WTC11 (cell line): ENCODE data around the gene PSMA7. TPM values are rescaled to one million over a fixed set of nuclear protein-coding genes. Genes with fewer than 3 reads are reported as not detected.
A peak's percentile ranks its signal among the peaks of the same experiment; 100 is the strongest.

Experiments
- ATAC-seq: fragments of 200-7000 bp; cut with Tn5 transposase; 2 replicates; pipeline ENCODE4 v1.10.0; 2021; ENCODE audit warnings: mild to moderate bottlenecking, moderate library complexity
- CTCF ChIA-PET: fragments of 300-600 bp; sonication (Branson Sonifier 250); formaldehyde crosslinking; loops from one replicate; lab custom pipeline; 2021; ENCODE audit warnings: antibody characterized with exemption; lab: Charles Lee
- POLR2A ChIA-PET: fragments of 350-600 bp; sonication (Branson Sonifier 250); formaldehyde crosslinking; loops from one replicate; lab custom pipeline; 2021; ENCODE audit warnings: antibody characterized with exemption; lab: Charles Lee
- DNase-seq: peaks from one replicate; pipeline ENCODE4 v3.0.0; 2021; ENCODE audit warnings: low spot score
- H3K27ac Mint-ChIP-seq: 2 replicates; pipeline ENCODE4 v1.8.0; 2021; ENCODE audit warnings: mixed read lengths
- H3K27me3 Mint-ChIP-seq: 2 replicates; pipeline ENCODE4 v1.8.0; 2021; ENCODE audit warnings: low read depth, mild to moderate bottlenecking, moderate library complexity, mixed read lengths
- H3K36me3 Mint-ChIP-seq: 2 replicates; pipeline ENCODE4 v1.8.0; 2021; ENCODE audit warnings: mixed read lengths
- H3K4me1 Mint-ChIP-seq: 2 replicates; pipeline ENCODE4 v1.8.0; 2022; ENCODE audit warnings: mixed read lengths
- H3K4me3 Mint-ChIP-seq: 2 replicates; pipeline ENCODE4 v1.8.0; 2021; ENCODE audit warnings: mild to moderate bottlenecking, moderate library complexity, mixed read lengths
- H3K9me3 Mint-ChIP-seq: 2 replicates; pipeline ENCODE4 v1.8.0; 2021; ENCODE audit warnings: mixed read lengths
- FOXK1 ChIP-seq: sonication (generic); formaldehyde crosslinking; IDR thresholded peaks from 2 replicates; pipeline ENCODE4 v1.8.0; 2022; ENCODE audit warnings: mild to moderate bottlenecking, moderate library complexity, missing genetic modification reagents
- IRF2 ChIP-seq: sonication (generic); formaldehyde crosslinking; IDR thresholded peaks from 2 replicates; pipeline ENCODE4 v1.8.0; 2022; ENCODE audit warnings: low read depth, missing genetic modification reagents, borderline replicate concordance
- JAZF1 ChIP-seq: fragments of 250-450 bp; sonication (Bioruptor Pico); IDR thresholded peaks from 2 replicates; pipeline ENCODE4 v1.9.0; 2021; ENCODE audit warnings: moderate library complexity, mild to moderate bottlenecking, inconsistent platforms
- JUN ChIP-seq: sonication (generic); formaldehyde crosslinking; IDR thresholded peaks from 2 replicates; pipeline ENCODE4 v1.8.0; 2023; ENCODE audit warnings: mild to moderate bottlenecking, missing genetic modification reagents
- KAT7 ChIP-seq: sonication (generic); formaldehyde crosslinking; IDR thresholded peaks from 2 replicates; pipeline ENCODE4 v1.8.1; 2023; ENCODE audit warnings: missing genetic modification reagents, mild to moderate bottlenecking, borderline replicate concordance
- MYBL2 ChIP-seq: sonication (generic); formaldehyde crosslinking; IDR thresholded peaks from 2 replicates; pipeline ENCODE4 v1.8.1; 2023; ENCODE audit warnings: mild to moderate bottlenecking, moderate library complexity, missing genetic modification reagents
- SP1 ChIP-seq: sonication (generic); formaldehyde crosslinking; conservative IDR thresholded peaks from 2 replicates; pipeline ENCODE4 v1.8.1; 2022; ENCODE audit warnings: missing genetic modification reagents
- ZNF121 ChIP-seq: sonication (generic); formaldehyde crosslinking; IDR thresholded peaks from 2 replicates; pipeline ENCODE4 v1.8.0; 2023; ENCODE audit warnings: missing genetic modification reagents
- total RNA-seq: library from RNA; stranded (reverse); gene quantifications from 3 replicates; pipeline ENCODE4 v1.2.3, GENCODE V29; 2021
- TF ChIP-seq, protein P1 (sequence below): sonication (generic); formaldehyde crosslinking; IDR thresholded peaks from 2 replicates; pipeline ENCODE4 v1.8.0; 2022; ENCODE audit warnings: mild to moderate bottlenecking, missing genetic modification reagents
- TF ChIP-seq, protein P2 (sequence below): sonication (generic); formaldehyde crosslinking; IDR thresholded peaks from 2 replicates; pipeline ENCODE4 v1.8.0; 2022; ENCODE audit warnings: mild to moderate bottlenecking, missing genetic modification reagents
- TF ChIP-seq, protein P3 (sequence below): fragments of 250-450 bp; sonication (Bioruptor Pico); IDR thresholded peaks from 2 replicates; pipeline ENCODE4 v1.9.0; 2021; ENCODE audit warnings: mild to moderate bottlenecking

PSMA7 gene
- total RNA-seq, 1 experiment from 2014 or later = 364 TPM

DNA sequence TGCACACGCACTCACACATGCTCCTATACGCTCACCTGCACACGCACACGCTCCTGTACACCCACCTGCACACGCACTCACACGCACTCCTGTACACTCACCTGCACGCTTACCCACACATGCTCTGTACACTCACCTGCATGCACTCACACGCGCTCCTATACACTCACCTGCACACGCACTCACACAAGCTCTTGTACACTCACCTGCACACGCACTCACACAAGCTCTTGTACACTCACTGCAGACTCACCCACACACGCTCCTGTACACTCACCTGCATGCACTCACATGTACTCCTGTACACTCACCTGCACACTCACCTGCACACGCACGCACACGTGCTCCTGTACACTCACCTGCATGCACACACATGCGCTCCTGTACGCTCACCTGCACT lies 55.6 kb downstream of the PSMA7 start (continued):
- TF ChIP-seq, protein P1, sequence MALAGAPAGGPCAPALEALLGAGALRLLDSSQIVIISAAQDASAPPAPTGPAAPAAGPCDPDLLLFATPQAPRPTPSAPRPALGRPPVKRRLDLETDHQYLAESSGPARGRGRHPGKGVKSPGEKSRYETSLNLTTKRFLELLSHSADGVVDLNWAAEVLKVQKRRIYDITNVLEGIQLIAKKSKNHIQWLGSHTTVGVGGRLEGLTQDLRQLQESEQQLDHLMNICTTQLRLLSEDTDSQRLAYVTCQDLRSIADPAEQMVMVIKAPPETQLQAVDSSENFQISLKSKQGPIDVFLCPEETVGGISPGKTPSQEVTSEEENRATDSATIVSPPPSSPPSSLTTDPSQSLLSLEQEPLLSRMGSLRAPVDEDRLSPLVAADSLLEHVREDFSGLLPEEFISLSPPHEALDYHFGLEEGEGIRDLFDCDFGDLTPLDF (CRISPR knock-in tag) = no peak
- TF ChIP-seq, protein P2, sequence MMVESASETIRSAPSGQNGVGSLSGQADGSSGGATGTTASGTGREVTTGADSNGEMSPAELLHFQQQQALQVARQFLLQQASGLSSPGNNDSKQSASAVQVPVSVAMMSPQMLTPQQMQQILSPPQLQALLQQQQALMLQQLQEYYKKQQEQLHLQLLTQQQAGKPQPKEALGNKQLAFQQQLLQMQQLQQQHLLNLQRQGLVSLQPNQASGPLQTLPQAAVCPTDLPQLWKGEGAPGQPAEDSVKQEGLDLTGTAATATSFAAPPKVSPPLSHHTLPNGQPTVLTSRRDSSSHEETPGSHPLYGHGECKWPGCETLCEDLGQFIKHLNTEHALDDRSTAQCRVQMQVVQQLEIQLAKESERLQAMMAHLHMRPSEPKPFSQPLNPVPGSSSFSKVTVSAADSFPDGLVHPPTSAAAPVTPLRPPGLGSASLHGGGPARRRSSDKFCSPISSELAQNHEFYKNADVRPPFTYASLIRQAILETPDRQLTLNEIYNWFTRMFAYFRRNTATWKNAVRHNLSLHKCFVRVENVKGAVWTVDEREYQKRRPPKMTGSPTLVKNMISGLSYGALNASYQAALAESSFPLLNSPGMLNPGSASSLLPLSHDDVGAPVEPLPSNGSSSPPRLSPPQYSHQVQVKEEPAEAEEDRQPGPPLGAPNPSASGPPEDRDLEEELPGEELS = no peak
- no peak for TF ChIP-seq JAZF1
- no peak for TF ChIP-seq FOXK1
- no peak for TF ChIP-seq JUN (CRISPR knock-in tag)
- no peak for TF ChIP-seq KAT7 (CRISPR knock-in tag)
- TF ChIP-seq MYBL2 (CRISPR knock-in tag) = no peak
- TF ChIP-seq, protein P3, sequence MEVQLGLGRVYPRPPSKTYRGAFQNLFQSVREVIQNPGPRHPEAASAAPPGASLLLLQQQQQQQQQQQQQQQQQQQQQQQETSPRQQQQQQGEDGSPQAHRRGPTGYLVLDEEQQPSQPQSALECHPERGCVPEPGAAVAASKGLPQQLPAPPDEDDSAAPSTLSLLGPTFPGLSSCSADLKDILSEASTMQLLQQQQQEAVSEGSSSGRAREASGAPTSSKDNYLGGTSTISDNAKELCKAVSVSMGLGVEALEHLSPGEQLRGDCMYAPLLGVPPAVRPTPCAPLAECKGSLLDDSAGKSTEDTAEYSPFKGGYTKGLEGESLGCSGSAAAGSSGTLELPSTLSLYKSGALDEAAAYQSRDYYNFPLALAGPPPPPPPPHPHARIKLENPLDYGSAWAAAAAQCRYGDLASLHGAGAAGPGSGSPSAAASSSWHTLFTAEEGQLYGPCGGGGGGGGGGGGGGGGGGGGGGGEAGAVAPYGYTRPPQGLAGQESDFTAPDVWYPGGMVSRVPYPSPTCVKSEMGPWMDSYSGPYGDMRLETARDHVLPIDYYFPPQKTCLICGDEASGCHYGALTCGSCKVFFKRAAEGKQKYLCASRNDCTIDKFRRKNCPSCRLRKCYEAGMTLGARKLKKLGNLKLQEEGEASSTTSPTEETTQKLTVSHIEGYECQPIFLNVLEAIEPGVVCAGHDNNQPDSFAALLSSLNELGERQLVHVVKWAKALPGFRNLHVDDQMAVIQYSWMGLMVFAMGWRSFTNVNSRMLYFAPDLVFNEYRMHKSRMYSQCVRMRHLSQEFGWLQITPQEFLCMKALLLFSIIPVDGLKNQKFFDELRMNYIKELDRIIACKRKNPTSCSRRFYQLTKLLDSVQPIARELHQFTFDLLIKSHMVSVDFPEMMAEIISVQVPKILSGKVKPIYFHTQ (CRISPR knock-in tag) = no peak

DNA sequence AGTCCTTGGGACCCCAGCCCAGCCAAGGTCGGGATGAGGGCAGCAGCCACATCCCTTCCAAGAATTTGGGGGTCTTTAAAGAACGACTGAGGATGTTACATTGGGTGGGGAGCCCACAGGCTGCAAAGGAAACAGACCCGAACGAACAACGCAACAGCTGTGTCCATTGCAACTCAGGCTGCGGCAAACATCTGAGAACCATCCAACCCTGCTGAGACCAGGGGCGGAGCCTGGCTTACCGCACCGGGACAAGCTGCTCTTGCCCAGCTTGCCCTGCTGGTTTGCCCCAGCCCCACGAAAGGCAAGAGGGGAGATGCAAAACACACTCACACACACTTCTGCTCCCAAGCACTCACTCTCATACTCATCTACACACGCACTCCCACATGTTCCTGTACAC lies 56.0 kb downstream of the PSMA7 start:
- Mint-ChIP-seq H3K4me1 (no peaks in the 10 kb centered on the region), H3K27ac (no peak overlapping the region), H3K4me3 (no peak overlapping the region), H3K9me3 (no peaks in the 10 kb centered on the region), H3K27me3 (no peaks in the 10 kb centered on the region), H3K36me3 (no peaks in the 10 kb centered on the region)
- DNase-seq (no peak), ATAC-seq (peak; percentile 50; the same call in 1 of the 2 replicates)
- ChIA-PET CTCF (no interaction called here), POLR2A (interaction anchor here (1.0 kb wide), 1 partner anchor 20 kb away, joined by 3 read pairs; no protein-coding TSS in a partner anchor)
- no peak for TF ChIP-seq SP1 (CRISPR knock-in tag)
- peak; percentile 79 for TF ChIP-seq ZNF121 (CRISPR knock-in tag)
- TF ChIP-seq IRF2 = no peak

Other genes starting within 250 kb of the PSMA7 start
- gene TAF4, start 77.5 kb downstream of the PSMA7 start, total RNA-seq = 31.0 to 34.4 TPM (median 33.7 TPM) in 3 replicates
- 67.4 to 73.5 TPM (median 69.7 TPM) in 3 replicates for gene LSM14B, start 20.9 kb downstream of the PSMA7 start, total RNA-seq
- gene SS18L1, start 375 bp upstream of the PSMA7 start, total RNA-seq = 29.4 to 34.1 TPM (median 29.8 TPM) in 3 replicates
- 26.6 to 33.0 TPM (median 27.9 TPM) in 3 replicates for gene MTG2, start 39.6 kb upstream of the PSMA7 start, total RNA-seq
- 2.9 to 3.4 TPM (median 3.3 TPM) in 3 replicates for gene HRH3, start 76.9 kb upstream of the PSMA7 start, total RNA-seq
- 37.8 to 49.5 TPM (median 39.4 TPM) in 3 replicates for gene OSBPL2, start 95.1 kb upstream of the PSMA7 start, total RNA-seq
- 146 to 160 TPM (median 147 TPM) in 3 replicates for gene ADRM1, start 159.6 kb upstream of the PSMA7 start, total RNA-seq
- 298 to 329 TPM (median 323 TPM) in 3 replicates for gene LAMA5, start 223.9 kb upstream of the PSMA7 start, total RNA-seq
- 2,016 to 2,119 TPM (median 2,047 TPM) in 3 replicates for gene RPS21, start 243.7 kb upstream of the PSMA7 start, total RNA-seq